ENCODE data around the gene ADGRL2.

- TF ChIP-seq EZH2phosphoT487 (conservative IDR thresholded peaks at IDR 0.05; ENCODE audit: low read length) (no peak), CTCF (IDR thresholded peaks at IDR 0.05; ENCODE audit: insufficient read depth, low read length, poor library complexity, severe bottlenecking) (no peak)
These were observed 189.5 kb downstream of the ADGRL2 start for GRCh38 chr1:81990241-81990640.
